ENCODE results near the gene S1PR2. TPM values are rescaled to one million over a fixed set of nuclear protein-coding genes. Genes with fewer than 3 reads are reported as not detected.
"Not testable (repeated sequence)": the region's sequence is repeated elsewhere in the genome, so short reads cannot be mapped to it uniquely, and the experiment has no call there.

Gene S1PR2
- total RNA-seq, 4 donors from 2014 or later: 1.6 to 6.1 (median 3.3) TPM

GRCh38 chr19:10245189-10245939 lies 14.2 kb upstream of the S1PR2 start:
- 73 to 75% methylated on average over 8 to 9 of the region's 9 CpGs for WGBS, 2 donors
- H3K4me3 ChIP-seq: no peak overlapping the region
- TF ChIP-seq, protein P1, sequence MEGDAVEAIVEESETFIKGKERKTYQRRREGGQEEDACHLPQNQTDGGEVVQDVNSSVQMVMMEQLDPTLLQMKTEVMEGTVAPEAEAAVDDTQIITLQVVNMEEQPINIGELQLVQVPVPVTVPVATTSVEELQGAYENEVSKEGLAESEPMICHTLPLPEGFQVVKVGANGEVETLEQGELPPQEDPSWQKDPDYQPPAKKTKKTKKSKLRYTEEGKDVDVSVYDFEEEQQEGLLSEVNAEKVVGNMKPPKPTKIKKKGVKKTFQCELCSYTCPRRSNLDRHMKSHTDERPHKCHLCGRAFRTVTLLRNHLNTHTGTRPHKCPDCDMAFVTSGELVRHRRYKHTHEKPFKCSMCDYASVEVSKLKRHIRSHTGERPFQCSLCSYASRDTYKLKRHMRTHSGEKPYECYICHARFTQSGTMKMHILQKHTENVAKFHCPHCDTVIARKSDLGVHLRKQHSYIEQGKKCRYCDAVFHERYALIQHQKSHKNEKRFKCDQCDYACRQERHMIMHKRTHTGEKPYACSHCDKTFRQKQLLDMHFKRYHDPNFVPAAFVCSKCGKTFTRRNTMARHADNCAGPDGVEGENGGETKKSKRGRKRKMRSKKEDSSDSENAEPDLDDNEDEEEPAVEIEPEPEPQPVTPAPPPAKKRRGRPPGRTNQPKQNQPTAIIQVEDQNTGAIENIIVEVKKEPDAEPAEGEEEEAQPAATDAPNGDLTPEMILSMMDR (IDR thresholded peaks at IDR 0.05): no peak
- TF ChIP-seq POLR2A (IDR thresholded peaks at IDR 0.05): no peak
- no peaks in the 10 kb centered on the region for H3K36me3 ChIP-seq
- no peaks in the 10 kb centered on the region for H3K9me3 ChIP-seq
- H3K27ac ChIP-seq: no peak overlapping the region
- intact Hi-C loops (cut with DNase I): no loop called here
- H3K4me1 ChIP-seq: peaks cover 0 to 6% (median 0%) of the 10 kb centered on the region in 3 donors
- H3K27me3 ChIP-seq: no peaks in the 10 kb centered on the region
- DNase-seq: no peak

GRCh38 chr19:10243606-10244005 lies 12.5 kb upstream of the S1PR2 start:
- H3K27me3 ChIP-seq: no peaks in the 10 kb centered on the region
- TF ChIP-seq POLR2A (IDR thresholded peaks at IDR 0.05): no peak
- TF ChIP-seq, protein P1 (IDR thresholded peaks at IDR 0.05): no peak
- H3K36me3 ChIP-seq: no peaks in the 10 kb centered on the region
- WGBS, 2 donors: 100% methylated on average over 6 of the region's 7 CpGs; no CpG with 5 or more reads in 1 of the 2 donors
- intact Hi-C loops (cut with DNase I): no loop called here
- H3K27ac ChIP-seq: no peak overlapping the region
- no peaks in the 10 kb centered on the region for H3K9me3 ChIP-seq
- peaks cover 0 to 3% (median 0%) of the 10 kb centered on the region in 3 donors for H3K4me1 ChIP-seq
- DNase-seq: no peak
- H3K4me3 ChIP-seq: no peak overlapping the region

DNA sequence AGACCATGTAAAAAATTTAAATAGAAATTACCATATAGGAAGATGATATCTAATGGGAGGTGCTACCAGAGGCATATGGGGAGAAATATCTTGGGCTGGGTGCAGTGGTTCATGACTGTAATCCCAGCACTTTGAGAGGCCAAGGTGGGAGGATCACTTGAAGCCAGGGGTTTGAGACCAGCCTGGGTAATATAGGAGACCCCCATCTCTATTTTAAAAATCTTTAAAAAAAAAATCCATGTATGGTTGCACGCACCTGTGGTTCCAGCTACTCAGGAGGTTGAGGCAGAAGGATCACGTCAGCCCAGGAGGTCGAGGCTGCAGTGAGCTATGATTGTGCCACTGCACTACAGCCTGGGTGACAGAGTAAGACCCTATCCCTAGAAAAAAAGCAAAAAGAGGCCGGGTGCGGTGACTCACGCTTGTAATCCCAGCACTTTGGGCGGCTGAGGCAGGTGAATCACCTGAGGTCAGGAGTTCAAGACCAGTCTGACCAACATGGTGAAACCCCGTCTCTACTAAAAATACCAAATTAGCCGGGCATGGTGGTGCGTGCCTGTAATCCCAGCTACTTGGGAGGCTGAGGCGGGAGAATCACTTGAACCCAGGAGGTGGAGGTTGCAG lies 10.8 kb upstream of the S1PR2 start:
- 67 to 73% methylated on average over 11 of the region's 11 CpGs for WGBS, 2 donors
- H3K36me3 ChIP-seq; H3K27ac ChIP-seq; intact Hi-C loops (cut with DNase I); H3K9me3 ChIP-seq; H3K4me3 ChIP-seq; H3K27me3 ChIP-seq; DNase-seq: not testable (repeated sequence)
- peaks cover 0 to 18% (median 0%) of the 10 kb centered on the region in 3 donors for H3K4me1 ChIP-seq

- no peaks in the 10 kb centered on the region for H3K36me3 ChIP-seq
- no peaks in the 10 kb centered on the region for H3K9me3 ChIP-seq
- no peak overlapping the region for H3K4me3 ChIP-seq
- 59 to 74% methylated on average over 6 to 10 of the region's 12 CpGs for WGBS, 2 donors
- H3K4me1 ChIP-seq: peaks cover 0 to 31% (median 6%) of the 10 kb centered on the region in 3 donors
- no peaks in the 10 kb centered on the region for H3K27me3 ChIP-seq
- intact Hi-C loops (cut with DNase I): no loop called here
- TF ChIP-seq, protein P1 (IDR thresholded peaks at IDR 0.05): no peak
- no peak for TF ChIP-seq POLR2A (IDR thresholded peaks at IDR 0.05)
- no peak for DNase-seq
- H3K27ac ChIP-seq: peak overlapping the region in 2 of 4 donors; percentile 79 to 83
These were observed 7.1 kb upstream of the S1PR2 start for GRCh38 chr19:10238172-10238783.

- peak overlapping the region in 2 of 4 donors; percentile 79 to 83 for H3K27ac ChIP-seq
- TF ChIP-seq POLR2A (IDR thresholded peaks at IDR 0.05): no peak
- TF ChIP-seq, protein P1 (IDR thresholded peaks at IDR 0.05): no peak
- intact Hi-C loops (cut with DNase I): no loop called here
- no peak overlapping the region for H3K4me3 ChIP-seq
- no peaks in the 10 kb centered on the region for H3K27me3 ChIP-seq
- no peaks in the 10 kb centered on the region for H3K9me3 ChIP-seq
- 76 to 89% methylated on average over 5 of the region's 6 CpGs for WGBS, 2 donors
- H3K4me1 ChIP-seq: peaks cover 0 to 31% (median 6%) of the 10 kb centered on the region in 3 donors
- DNase-seq: no peak
- no peaks in the 10 kb centered on the region for H3K36me3 ChIP-seq
These were observed 6.6 kb upstream of the S1PR2 start for GRCh38 chr19:10237702-10238101.

DNA sequence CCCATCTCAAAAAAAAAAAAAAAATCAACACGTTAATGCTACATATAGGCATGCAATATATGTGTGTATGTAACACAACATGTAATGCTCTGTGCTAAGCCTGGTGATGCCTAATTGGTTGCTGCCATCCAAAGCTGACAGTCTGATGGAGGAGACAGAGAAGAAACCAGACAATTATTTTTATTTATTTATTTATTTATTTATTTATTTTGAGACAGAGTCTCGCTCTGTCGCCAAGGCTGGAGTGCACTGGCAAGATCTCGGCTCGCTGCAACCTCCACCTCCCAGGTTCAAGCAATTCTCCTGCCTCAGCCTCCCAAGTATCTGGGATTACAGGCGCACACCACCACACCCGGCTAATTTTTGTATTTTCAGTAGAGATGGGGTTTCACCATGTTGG lies 4.3 kb upstream of the S1PR2 start:
- H3K27ac ChIP-seq: peak overlapping the region; percentile 41 to 92 (median 66)
- DNase-seq; H3K27me3 ChIP-seq; H3K36me3 ChIP-seq; H3K9me3 ChIP-seq; intact Hi-C loops (cut with DNase I): not testable (repeated sequence)
- 88 to 93% methylated on average over 7 of the region's 7 CpGs for WGBS, 2 donors
- H3K4me3 ChIP-seq: peak overlapping the region in 1 of 4 donors; percentile 44
- H3K4me1 ChIP-seq: peaks cover 0 to 42% (median 6%) of the 10 kb centered on the region in 3 donors

Measured in esophagus squamous epithelium (tissue), 5 donors.